ENCODE measurements around the gene MARK3.

MARK3 gene

GRCh38 chr14:103552011-103552845 lies 167.0 kb downstream of the MARK3 start:
- no peak for DNase-seq

DNA sequence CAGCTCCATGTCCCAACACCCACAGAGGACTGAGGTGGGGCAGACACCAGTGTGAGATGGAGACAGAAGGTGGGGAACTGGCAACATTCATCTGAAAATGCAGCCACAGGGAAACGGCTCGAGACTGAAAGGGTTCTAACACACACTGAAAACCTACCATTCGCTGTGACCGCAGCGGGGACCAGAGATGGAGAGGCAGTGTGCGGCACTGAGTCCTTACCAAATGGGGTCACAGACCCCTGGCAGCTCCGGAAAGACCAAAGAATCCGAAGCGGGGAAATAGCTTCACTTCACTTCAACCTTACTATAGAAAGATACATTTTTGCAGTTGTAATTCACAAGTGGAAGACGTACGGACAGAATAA lies 167.6 kb downstream of the MARK3 start:
- no peak for DNase-seq
